Mesendoderm (in vitro differentiated cells): Measurements from ENCODE around the gene JAKMIP1.
"Not testable (repeated sequence)": the region's sequence is repeated elsewhere in the genome, so short reads cannot be mapped to it uniquely, and the experiment has no call there.

Source experiments
- DNase-seq: peaks from one replicate; pipeline ENCODE4 v3.0.0; 2013
- H2AK5ac ChIP-seq: 2 replicates; pipeline ENCODE4 v1.6.1; 2013; ENCODE audit warnings: low read length, inconsistent platforms
- H2BK120ac ChIP-seq: 2 replicates; pipeline ENCODE4 v1.6.1; 2013; ENCODE audit warnings: low read depth, mild to moderate bottlenecking, low read length, moderate library complexity, mixed read lengths
- H2BK15ac ChIP-seq: replicated peaks from 2 replicates; pipeline ENCODE4 v1.6.1; 2013; ENCODE audit warnings: low read depth, mild to moderate bottlenecking, moderate library complexity
- H2BK5ac ChIP-seq: 2 replicates; pipeline ENCODE4 v1.6.1; 2013; ENCODE audit warnings: low read length, inconsistent platforms
- H3K18ac ChIP-seq: 2 replicates; pipeline ENCODE4 v1.6.1; 2013; ENCODE audit warnings: mild to moderate bottlenecking, low read length, mixed read lengths
- H3K23ac ChIP-seq: one replicate; pipeline ENCODE4 v1.6.1; 2013; ENCODE audit warnings: low read length
- H3K27ac ChIP-seq: 2 replicates; pipeline ENCODE4 v1.5.1; 2013; ENCODE audit warnings: low read depth, mild to moderate bottlenecking, inconsistent platforms, low read length, moderate library complexity
- H3K27me3 ChIP-seq: 2 replicates; pipeline ENCODE4 v1.6.1; 2013; ENCODE audit warnings: low read length, control low read depth, mild to moderate bottlenecking, inconsistent platforms; ENCODE audit not compliant: insufficient read depth, poor library complexity
- H3K36me3 ChIP-seq: 2 replicates; pipeline ENCODE4 v1.6.1; 2013; ENCODE audit warnings: low read length, inconsistent platforms; ENCODE audit not compliant: control insufficient read depth, insufficient read depth
- H3K4ac ChIP-seq: one replicate; pipeline ENCODE4 v1.6.1; 2013; ENCODE audit warnings: low read depth, mild to moderate bottlenecking, low read length, moderate library complexity
- H3K4me1 ChIP-seq: 2 replicates; pipeline ENCODE4 v1.6.1; 2013; ENCODE audit warnings: low read depth, low read length, inconsistent platforms; ENCODE audit not compliant: control insufficient read depth
- H3K4me2 ChIP-seq: 2 replicates; pipeline ENCODE4 v1.6.1; 2013; ENCODE audit warnings: low read length
- H3K4me3 ChIP-seq: 2 replicates; pipeline ENCODE4 v1.5.1; 2013; ENCODE audit warnings: mild to moderate bottlenecking, low read length
- H3K56ac ChIP-seq: one replicate; pipeline ENCODE4 v1.6.1; 2013; ENCODE audit warnings: low read length
- H3K79me1 ChIP-seq: 2 replicates; pipeline ENCODE4 v1.6.1; 2013; ENCODE audit warnings: low read length, inconsistent platforms
- H3K79me2 ChIP-seq: 2 replicates; pipeline ENCODE4 v1.6.1; 2013; ENCODE audit warnings: mild to moderate bottlenecking, low read length; ENCODE audit not compliant: control insufficient read depth, insufficient read depth
- H3K9ac ChIP-seq: 2 replicates; pipeline ENCODE4 v1.6.1; 2013; ENCODE audit warnings: low read length, inconsistent platforms
- H4K5ac ChIP-seq: one replicate; pipeline ENCODE4 v1.6.1; 2013; ENCODE audit warnings: low read length
- H4K8ac ChIP-seq: one replicate; pipeline ENCODE4 v1.6.1; 2013; ENCODE audit warnings: low read depth, mild to moderate bottlenecking, control low read depth, low read length, moderate library complexity
- WGBS: extraction: QIAGEN DNeasy Blood & Tissue Kit; methylation state at CpG from one replicate; pipeline ENCODE4 v1.1.7; 2013; ENCODE audit warnings: low lambda C conversion rate, missing lambda C conversion rate; ENCODE audit not compliant: insufficient coverage; ENCODE audit errors: extremely low coverage; 5-methylcytosine and 5-hydroxymethylcytosine counted together

JAKMIP1 gene

GRCh38 chr4:5998333-5998936 is 201.9 kb downstream of the JAKMIP1 start:
- Histone ChIP-seq H3K23ac (no peak overlapping the region), H4K5ac (no peak overlapping the region), H3K56ac (no peak overlapping the region), H3K9ac (no peak overlapping the region), H3K4me2 (no peak overlapping the region), H3K36me3 (no peaks in the 10 kb centered on the region), H3K18ac (no peak overlapping the region), H2AK5ac (no peak overlapping the region), H3K4me1 (no peaks in the 10 kb centered on the region), H4K8ac (no peak overlapping the region), H3K27me3 (no peaks in the 10 kb centered on the region), H3K79me1 (no peaks in the 10 kb centered on the region), H3K4ac (no peak overlapping the region), H2BK15ac (no peak overlapping the region), H2BK5ac (no peak overlapping the region), H3K4me3 (no peak overlapping the region), H2BK120ac (no peak overlapping the region), H3K79me2 (no peaks in the 10 kb centered on the region), H3K27ac (no peak overlapping the region)
- peak; percentile 85 for DNase-seq
- WGBS = no CpG with 5 or more reads among the region's 9 CpGs

DNA sequence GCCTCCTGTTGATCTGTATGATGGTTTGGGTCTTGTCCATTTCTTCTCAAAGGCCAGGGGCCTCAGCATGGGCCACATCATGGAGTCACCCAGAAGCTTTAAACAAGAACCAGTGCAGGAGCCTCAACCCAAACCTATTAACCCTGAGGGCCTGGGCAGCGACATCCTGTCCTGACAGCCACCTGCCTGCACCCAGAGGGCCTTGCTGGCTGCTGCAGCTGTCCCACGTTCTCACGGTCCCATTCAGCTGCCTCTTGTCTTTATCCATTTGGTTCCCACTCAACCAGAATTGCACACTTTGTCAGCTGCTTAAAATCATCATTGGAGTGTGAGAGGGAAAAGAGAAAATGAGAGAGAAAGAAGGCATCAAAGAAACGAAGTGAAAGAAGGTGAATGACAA is 203.7 kb downstream of the JAKMIP1 start:
- Histone ChIP-seq H2AK5ac (no peak overlapping the region), H3K9ac (no peak overlapping the region), H4K8ac (no peak overlapping the region), H3K56ac (no peak overlapping the region), H3K4me2 (no peak overlapping the region), H3K23ac (no peak overlapping the region), H2BK120ac (no peak overlapping the region), H3K27ac (no peak overlapping the region), H3K36me3 (no peaks in the 10 kb centered on the region), H3K4me1 (no peaks in the 10 kb centered on the region), H3K79me2 (no peaks in the 10 kb centered on the region), H4K5ac (no peak overlapping the region), H3K79me1 (no peaks in the 10 kb centered on the region), H3K18ac (no peak overlapping the region), H2BK5ac (no peak overlapping the region), H3K4me3 (no peak overlapping the region), H2BK15ac (no peak overlapping the region), H3K4ac (no peak overlapping the region), H3K27me3 (no peaks in the 10 kb centered on the region)
- DNase-seq = no peak
- no CpG with 5 or more reads among the region's 4 CpGs for WGBS

DNA sequence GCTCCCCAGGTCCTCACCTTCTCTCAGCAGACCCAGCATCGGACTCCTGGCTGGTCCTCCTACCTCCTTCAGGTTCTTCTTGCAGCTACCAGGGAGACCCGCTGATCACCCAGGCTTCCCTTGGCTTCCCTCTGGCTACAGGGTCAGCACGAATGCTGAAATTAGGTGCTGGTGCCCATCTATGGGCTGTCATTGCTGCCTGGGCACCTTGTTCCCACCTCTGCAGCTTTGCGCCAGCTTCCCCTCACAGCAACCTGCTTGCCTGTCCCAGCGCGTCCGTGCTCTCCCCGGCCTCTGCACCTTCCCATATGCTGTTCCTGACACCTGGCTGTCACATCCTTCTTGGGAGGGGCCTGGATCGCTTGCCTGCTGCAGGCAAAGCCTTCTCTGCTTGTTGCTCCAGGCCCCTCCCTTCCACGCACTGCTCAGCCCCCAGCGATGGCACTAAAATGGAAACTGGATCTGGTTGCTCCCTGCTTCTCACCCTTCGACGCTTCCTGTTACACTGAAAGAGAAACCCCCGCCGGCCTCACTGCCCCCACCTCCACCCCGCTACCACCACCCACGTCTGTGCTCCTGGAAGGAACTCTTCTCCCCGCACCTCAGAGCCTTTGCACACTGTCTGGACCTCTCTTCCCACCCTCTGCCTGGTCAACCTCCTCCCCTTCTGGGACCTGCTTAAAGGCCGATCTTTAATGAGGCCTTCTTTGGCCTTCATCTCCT is 204.3 kb downstream of the JAKMIP1 start:
- Histone ChIP-seq H2BK120ac (no peak overlapping the region), H2BK5ac (no peak overlapping the region), H3K4me3 (no peak overlapping the region), H2AK5ac (no peak overlapping the region), H3K27me3 (no peaks in the 10 kb centered on the region), H3K4me1 (no peaks in the 10 kb centered on the region), H3K4me2 (no peak overlapping the region), H3K9ac (no peak overlapping the region), H3K79me1 (no peaks in the 10 kb centered on the region), H3K4ac (no peak overlapping the region), H2BK15ac (no peak overlapping the region), H3K79me2 (no peaks in the 10 kb centered on the region), H3K56ac (no peak overlapping the region), H3K18ac (no peak overlapping the region), H3K23ac (no peak overlapping the region), H4K8ac (no peak overlapping the region), H3K36me3 (no peaks in the 10 kb centered on the region), H4K5ac (no peak overlapping the region), H3K27ac (no peak overlapping the region)
- WGBS = no CpG with 5 or more reads among the region's 19 CpGs
- no peak for DNase-seq

- no peaks in the 10 kb centered on the region for H3K79me1 ChIP-seq
- H4K5ac ChIP-seq = no peak overlapping the region
- no peak overlapping the region for H3K4me3 ChIP-seq
- H3K4ac ChIP-seq = no peak overlapping the region
- H3K4me2 ChIP-seq = no peak overlapping the region
- H2BK120ac ChIP-seq = no peak overlapping the region
- H3K79me2 ChIP-seq = no peaks in the 10 kb centered on the region
- no peak overlapping the region for H2BK15ac ChIP-seq
- H2AK5ac ChIP-seq = no peak overlapping the region
- H3K56ac ChIP-seq = no peak overlapping the region
- no peaks in the 10 kb centered on the region for H3K36me3 ChIP-seq
- DNase-seq = no peak
- no peak overlapping the region for H3K9ac ChIP-seq
- no peak overlapping the region for H3K27ac ChIP-seq
- no CpG with 5 or more reads among the region's 23 CpGs for WGBS
- H3K4me1 ChIP-seq = no peaks in the 10 kb centered on the region
- H3K23ac ChIP-seq = no peak overlapping the region
- H4K8ac ChIP-seq = no peak overlapping the region
- H2BK5ac ChIP-seq = no peak overlapping the region
- H3K18ac ChIP-seq = no peak overlapping the region
- H3K27me3 ChIP-seq = no peaks in the 10 kb centered on the region
Observed at GRCh38 chr4:5993876-5994811, 206.2 kb downstream of the JAKMIP1 start.

DNA sequence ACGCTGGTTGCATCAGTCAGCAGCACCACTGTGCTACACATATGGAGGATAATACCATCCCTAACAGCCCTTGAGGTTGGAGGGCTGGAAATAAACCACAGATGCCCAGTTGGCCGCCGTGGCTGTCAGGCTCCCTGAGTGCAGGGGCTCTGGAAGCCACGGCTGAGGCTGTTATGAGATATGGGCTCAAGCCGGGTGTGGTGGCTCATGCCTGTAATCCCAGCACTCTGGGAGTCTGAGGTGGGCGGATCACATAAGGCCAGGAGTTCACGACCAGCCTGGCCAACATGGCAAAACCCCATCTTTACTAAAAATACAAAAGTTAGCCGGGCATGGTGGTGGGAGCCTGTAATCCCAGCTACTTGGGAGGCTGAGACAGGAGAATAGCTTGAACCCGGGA is 207.0 kb downstream of the JAKMIP1 start:
- not testable (repeated sequence) for H3K4me2 ChIP-seq

More for the DNA sequence above, 207.0 kb downstream of the JAKMIP1 start:
- not testable (repeated sequence) for H3K36me3 ChIP-seq, H2BK120ac ChIP-seq, H3K27me3 ChIP-seq, DNase-seq, H3K9ac ChIP-seq, H3K79me2 ChIP-seq, H3K4me3 ChIP-seq, H3K79me1 ChIP-seq, H3K4ac ChIP-seq, H4K5ac ChIP-seq, H3K56ac ChIP-seq, H3K18ac ChIP-seq, H2BK5ac ChIP-seq, H2AK5ac ChIP-seq, H2BK15ac ChIP-seq, H3K4me1 ChIP-seq, H4K8ac ChIP-seq, H3K27ac ChIP-seq, H3K23ac ChIP-seq
- WGBS = no CpG with 5 or more reads among the region's 9 CpGs
